ENCODE results near the gene RXRG.

GRCh38 chr1:165387505-165387904 lies 57.4 kb downstream of the RXRG start:
- no peak for TF ChIP-seq CTCF (conservative IDR thresholded peaks at IDR 0.05; ENCODE audit: low read depth, low read length)
- TF ChIP-seq EZH2 (IDR thresholded peaks at IDR 0.05; ENCODE audit: low read length, unreplicated experiment), result no peak
- TF ChIP-seq EZH2phosphoT487 (IDR thresholded peaks at IDR 0.05; ENCODE audit: borderline replicate concordance, low read length), result no peak
